B cell (primary cell): ENCODE data around the gene PSME1.

Source experiments
- CTCF ChIP-seq: fragments of 200-600 bp; IDR thresholded peaks from one replicate; pipeline ENCODE4 v1.8.0; 2022; ENCODE audit warnings: antibody characterized with exemption, mild to moderate bottlenecking
- EZH2 ChIP-seq: IDR thresholded peaks from 2 replicates; pipeline ENCODE4 v1.6.1; 2012; ENCODE audit warnings: borderline replicate concordance, low read depth, mild to moderate bottlenecking, moderate library complexity, low read length; ENCODE audit not compliant: insufficient read depth, poor library complexity, severe bottlenecking

GRCh38 chr14:24157331-24157730 is 21.3 kb downstream of the PSME1 start:
- TF ChIP-seq CTCF (no peak), EZH2 (no peak)
